Keratinocyte (primary cell): ENCODE measurements around the gene ATPAF1.

Experiments used
- EZH2 ChIP-seq: IDR thresholded peaks from one replicate; pipeline ENCODE4 v1.6.1; 2012; ENCODE audit warnings: inconsistent platforms, mild to moderate bottlenecking, low read length, moderate library complexity
- TF ChIP-seq, protein P1 (sequence below), 3 experiments: IDR thresholded peaks in 1 of 3; conservative IDR thresholded peaks in 1 of 3; optimal IDR thresholded peaks in 1 of 3; 2 replicates in 2 of 3; 3 replicates in 1 of 3; pipeline versions ENCODE3 to v1.5.1; 2011; ENCODE audit warnings: low read length in 3 of 3, mild to moderate bottlenecking in 3 of 3, moderate library complexity in 2 of 3, control low read depth in 1 of 3, inconsistent platforms in 1 of 3; ENCODE audit not compliant: insufficient read depth in 2 of 3; ENCODE audit errors: extremely low read depth in 1 of 3

DNA sequence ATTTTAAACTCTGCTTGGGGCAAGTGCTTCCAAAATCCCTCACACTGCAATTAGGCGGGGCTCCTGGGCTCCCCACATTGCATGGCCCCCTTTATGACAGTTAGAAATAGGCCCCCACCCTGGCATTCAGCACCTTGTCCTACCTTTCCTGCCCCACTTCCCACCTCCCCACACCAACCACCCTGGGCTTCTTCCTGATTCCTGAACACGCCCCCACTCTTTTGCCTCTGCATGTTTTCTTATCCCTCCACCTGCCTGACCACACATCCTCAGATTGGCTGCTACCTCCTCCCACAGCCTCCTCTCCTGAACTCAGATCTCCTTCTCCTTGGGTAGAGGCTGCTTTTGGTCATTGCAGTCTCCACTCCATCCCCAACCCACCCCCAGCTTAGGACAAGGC lies 53.1 kb downstream of the ATPAF1 start:
- TF ChIP-seq, protein P1, sequence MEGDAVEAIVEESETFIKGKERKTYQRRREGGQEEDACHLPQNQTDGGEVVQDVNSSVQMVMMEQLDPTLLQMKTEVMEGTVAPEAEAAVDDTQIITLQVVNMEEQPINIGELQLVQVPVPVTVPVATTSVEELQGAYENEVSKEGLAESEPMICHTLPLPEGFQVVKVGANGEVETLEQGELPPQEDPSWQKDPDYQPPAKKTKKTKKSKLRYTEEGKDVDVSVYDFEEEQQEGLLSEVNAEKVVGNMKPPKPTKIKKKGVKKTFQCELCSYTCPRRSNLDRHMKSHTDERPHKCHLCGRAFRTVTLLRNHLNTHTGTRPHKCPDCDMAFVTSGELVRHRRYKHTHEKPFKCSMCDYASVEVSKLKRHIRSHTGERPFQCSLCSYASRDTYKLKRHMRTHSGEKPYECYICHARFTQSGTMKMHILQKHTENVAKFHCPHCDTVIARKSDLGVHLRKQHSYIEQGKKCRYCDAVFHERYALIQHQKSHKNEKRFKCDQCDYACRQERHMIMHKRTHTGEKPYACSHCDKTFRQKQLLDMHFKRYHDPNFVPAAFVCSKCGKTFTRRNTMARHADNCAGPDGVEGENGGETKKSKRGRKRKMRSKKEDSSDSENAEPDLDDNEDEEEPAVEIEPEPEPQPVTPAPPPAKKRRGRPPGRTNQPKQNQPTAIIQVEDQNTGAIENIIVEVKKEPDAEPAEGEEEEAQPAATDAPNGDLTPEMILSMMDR (optimal IDR thresholded peaks at IDR 0.05 in 1 of 3, IDR thresholded peaks at IDR 0.05 in 1 of 3, conservative IDR thresholded peaks at IDR 0.05 in 1 of 3; ENCODE audit: extremely low read depth in 1 of 3, insufficient read depth in 2 of 3, low read length in 3 of 3) = no peak
- no peak for TF ChIP-seq EZH2
